AG08396 (cell line): Measurements from ENCODE around the gene SUSD1.

Experiments used
- DNase-seq: peaks from one replicate; pipeline ENCODE4 v3.0.0; 2012; ENCODE audit warnings: low spot score, mixed read lengths

SUSD1 gene

GRCh38 chr9:112065806-112066606 lies 109.1 kb downstream of the SUSD1 start:
- no peak for DNase-seq

GRCh38 chr9:112064871-112065270 lies 110.2 kb downstream of the SUSD1 start:
- DNase-seq: no peak

GRCh38 chr9:112063586-112063985 lies 111.5 kb downstream of the SUSD1 start:
- no peak for DNase-seq

GRCh38 chr9:112063151-112063550 lies 111.9 kb downstream of the SUSD1 start:
- DNase-seq: no peak

- DNase-seq: peak; percentile 78
Measured at GRCh38 chr9:112061152-112061740, 113.9 kb downstream of the SUSD1 start.

- DNase-seq: no peak
Measured at GRCh38 chr9:112059966-112060320, 115.2 kb downstream of the SUSD1 start.

- peak; percentile 44 for DNase-seq
Measured at GRCh38 chr9:112059145-112059965, 115.7 kb downstream of the SUSD1 start.

- no peak for DNase-seq
Measured at GRCh38 chr9:112056996-112057395, 118.1 kb downstream of the SUSD1 start.

GRCh38 chr9:112054916-112055315 lies 120.2 kb downstream of the SUSD1 start:
- DNase-seq: no peak

- DNase-seq: no peak
Measured at GRCh38 chr9:112051812-112052211, 123.3 kb downstream of the SUSD1 start.

GRCh38 chr9:112050544-112051475 lies 124.3 kb downstream of the SUSD1 start:
- DNase-seq: peak; percentile 63

GRCh38 chr9:112049811-112050516 lies 125.1 kb downstream of the SUSD1 start:
- no peak for DNase-seq

GRCh38 chr9:112048924-112049691 lies 126.0 kb downstream of the SUSD1 start:
- DNase-seq: no peak

- no peak for DNase-seq
Measured at GRCh38 chr9:112047538-112048066, 127.5 kb downstream of the SUSD1 start.

GRCh38 chr9:112046181-112046580 lies 128.9 kb downstream of the SUSD1 start:
- no peak for DNase-seq

GRCh38 chr9:112044881-112045280 lies 130.2 kb downstream of the SUSD1 start:
- no peak for DNase-seq

GRCh38 chr9:112044186-112044585 lies 130.9 kb downstream of the SUSD1 start:
- DNase-seq: no peak

GRCh38 chr9:112043423-112043822 lies 131.7 kb downstream of the SUSD1 start:
- DNase-seq: no peak

- no peak for DNase-seq
Measured at GRCh38 chr9:112042769-112043168, 132.3 kb downstream of the SUSD1 start.

- no peak for DNase-seq
Measured at GRCh38 chr9:112042244-112042638, 132.9 kb downstream of the SUSD1 start.
